ENCODE data around the gene HIPK2.
A peak's percentile ranks its signal among the peaks of the same experiment; 100 is the strongest.

HIPK2 gene

GRCh38 chr7:139750459-139751095, 27.2 kb downstream of the HIPK2 start:
- DNase-seq: no peak

DNA sequence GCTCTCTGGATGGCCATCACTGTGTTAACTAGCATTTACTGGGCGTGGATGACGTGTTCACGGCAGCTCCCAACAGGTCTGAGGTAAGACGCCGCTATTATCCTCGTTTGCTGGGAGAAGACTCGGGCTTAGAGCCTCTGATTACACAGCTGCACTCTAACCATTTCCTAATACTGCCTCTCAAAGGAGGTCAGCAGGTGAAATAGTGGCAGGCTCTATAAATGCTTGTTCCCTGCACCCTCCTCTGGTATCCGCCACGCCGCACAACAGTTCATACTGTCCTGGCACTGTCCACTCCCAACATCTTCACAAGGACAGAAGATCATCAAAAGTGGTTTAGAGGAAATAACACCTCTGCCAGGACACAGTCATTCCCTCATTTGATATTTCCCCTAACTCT, 28.3 kb downstream of the HIPK2 start:
- no peak for DNase-seq

DNA sequence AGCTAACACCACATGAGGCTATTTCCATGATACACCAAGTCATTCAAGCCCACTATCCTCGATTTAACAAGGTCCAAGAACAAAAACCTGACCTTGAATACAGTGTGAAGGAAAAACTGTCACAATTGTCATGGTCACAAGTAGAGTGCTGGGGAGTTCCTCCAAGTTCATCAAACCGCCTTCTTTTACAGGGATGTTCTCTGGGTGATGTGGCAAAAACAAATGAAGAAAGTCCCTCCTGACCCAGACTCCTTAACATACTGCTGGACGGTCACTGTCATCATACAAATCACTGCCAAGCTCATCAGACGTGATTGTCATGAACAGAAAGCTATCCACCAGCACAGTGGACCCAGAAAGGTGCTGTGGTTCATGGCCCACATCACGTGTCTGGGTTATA, 28.9 kb downstream of the HIPK2 start:
- DNase-seq: no peak

GRCh38 chr7:139748373-139748765, 29.4 kb downstream of the HIPK2 start:
- no peak for DNase-seq

GRCh38 chr7:139747662-139748372, 30.0 kb downstream of the HIPK2 start:
- DNase-seq: no peak

DNA sequence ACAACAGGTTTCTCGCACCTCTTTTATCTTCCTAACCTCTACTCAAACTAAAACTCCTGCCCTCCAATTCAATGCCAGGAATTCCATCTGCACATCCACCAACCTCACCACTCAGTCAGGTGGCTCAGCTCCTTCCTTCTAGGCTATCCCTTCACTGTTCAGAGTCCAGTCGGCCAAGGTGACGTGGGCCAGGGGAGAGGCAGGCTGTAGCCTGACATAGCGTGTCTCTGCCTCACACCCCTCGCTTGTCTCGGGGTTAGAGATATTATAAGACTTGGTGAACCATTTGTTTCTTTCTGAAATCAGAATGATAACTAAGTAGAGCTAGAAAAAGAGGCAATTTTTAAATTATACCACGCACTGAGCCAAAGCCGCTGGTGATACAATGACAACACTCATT, 31.1 kb downstream of the HIPK2 start:
- no peak for DNase-seq

DNA sequence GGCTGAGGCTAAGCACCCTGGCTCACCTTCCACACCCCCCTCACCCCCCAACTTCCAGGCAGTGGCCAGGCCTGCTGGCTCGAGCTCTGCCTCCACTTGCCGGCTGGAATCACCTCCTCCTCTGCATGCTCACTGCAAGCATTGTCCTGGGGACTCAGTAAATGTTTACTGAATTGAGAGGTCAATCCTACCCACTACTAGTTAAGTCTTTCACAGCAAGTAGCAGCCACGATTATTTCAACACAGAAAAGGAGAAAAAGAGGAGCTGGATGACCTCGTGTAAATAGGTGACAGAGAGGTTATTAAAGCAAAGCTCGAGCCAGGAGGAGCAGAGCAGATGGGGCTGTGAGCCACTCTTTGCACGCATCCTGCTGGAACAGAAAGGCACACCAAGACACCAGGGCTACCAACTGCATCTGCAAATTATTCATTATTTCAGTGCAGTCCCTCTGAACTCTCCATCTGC, 32.1 kb downstream of the HIPK2 start:
- DNase-seq: no peak

DNA sequence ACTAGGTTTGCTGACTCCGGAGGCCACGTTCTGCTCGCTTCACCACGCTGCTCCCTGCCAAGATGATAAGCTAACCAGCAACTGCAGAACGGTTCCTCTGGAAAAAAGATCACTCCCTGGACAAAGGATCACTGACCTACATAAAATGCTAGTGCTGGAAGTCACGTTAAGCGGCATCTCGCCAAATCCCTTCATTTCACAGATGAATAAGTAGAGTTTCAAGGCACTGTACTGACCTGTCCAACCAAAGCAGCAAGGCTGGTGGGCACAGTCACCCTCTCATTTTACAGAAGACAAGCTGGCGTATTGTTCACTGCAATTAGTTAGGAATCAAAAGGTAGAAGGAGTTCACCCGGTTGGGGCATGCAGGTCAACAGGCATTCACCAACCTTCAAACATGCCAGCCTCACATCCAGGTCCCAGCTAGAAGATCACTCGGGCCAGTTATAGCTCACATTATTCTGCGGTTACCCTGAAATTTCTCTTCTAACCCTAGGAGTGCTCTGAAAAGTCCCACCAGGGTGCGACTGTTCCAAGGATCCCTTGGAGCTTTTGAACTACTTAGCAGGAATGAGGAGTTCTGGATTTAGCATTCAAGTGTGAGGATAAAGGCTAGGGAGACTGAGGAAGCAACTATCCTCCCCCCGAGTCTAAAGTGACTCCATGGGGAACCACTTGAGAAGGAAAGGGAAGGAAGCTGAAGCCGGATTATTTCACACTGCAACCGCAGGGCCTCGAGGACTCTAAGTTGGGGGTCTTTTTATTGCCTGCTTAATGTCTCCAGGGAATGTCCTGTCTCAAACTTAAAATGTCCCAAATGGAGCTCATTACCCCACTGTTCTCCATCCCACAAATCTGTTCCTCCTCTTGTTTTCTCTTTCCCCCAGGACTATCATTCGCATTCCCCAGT, 32.8 kb downstream of the HIPK2 start:
- DNase-seq: no peak

DNA sequence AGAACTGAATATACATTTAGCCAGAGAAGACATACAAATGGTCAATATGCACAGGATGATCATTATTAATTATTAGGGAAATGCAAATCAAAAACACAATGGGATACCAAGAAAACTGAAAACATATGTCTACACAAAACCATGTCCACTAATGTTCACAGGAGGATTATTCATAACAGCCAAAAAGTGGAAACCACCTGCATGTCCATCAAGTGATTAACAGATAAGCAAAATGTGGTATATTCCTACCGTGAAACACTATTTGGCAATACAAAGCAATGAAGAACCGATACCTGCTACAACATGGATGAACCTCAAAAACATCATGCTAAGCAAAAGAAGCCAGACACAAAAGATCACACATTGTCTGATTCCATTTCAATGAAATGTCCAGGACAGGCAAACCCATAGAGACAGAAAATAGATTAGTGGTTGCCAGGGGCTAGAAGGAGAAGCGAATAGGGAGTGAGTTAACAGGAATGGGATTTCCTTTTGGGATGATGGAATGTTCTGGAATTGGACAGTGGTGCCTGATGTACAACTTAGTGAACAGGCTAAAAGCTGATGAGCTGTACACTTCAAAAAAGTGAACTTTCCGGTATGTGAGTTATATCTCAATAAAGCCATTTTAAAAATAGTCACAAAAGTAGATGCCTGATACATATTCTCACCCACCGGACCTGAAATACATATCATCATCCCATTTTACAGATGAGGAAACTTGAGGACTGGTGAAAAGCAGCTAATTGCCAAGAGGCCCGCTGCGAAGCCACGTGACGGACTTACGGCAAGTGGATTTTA, 33.6 kb downstream of the HIPK2 start:
- DNase-seq: no peak

GRCh38 chr7:139743267-139743966, 34.4 kb downstream of the HIPK2 start:
- DNase-seq: no peak

DNA sequence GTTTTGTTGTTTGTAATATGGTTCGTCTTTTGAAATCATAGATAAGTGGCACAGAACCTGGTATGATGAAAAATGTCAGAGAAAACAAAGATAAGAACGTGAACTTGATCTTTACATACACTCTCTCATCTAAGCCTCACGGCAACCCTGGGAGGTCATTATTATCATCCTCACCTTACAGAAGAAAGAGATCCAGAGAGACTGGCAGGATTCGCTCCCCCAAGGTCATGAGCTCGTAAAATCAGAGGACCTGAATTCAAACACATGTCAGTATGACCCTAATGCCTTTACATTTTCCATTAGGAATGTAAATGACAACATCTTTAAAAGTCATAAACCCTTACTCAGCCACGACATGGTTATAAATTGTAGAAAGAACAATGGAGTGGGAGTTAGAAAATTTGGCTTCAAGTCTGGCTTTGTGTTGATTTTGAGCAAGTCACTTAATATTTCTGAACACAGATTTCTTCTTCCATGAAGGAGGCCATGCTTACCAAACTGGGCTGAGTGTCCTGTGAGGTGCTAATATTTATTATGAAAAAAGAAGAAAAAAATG, 35.9 kb downstream of the HIPK2 start:
- no peak for DNase-seq

GRCh38 chr7:139741239-139741638, 36.6 kb downstream of the HIPK2 start:
- DNase-seq: no peak

GRCh38 chr7:139739863-139740597, 37.8 kb downstream of the HIPK2 start:
- no peak for DNase-seq

- no peak for DNase-seq
These were observed 39.0 kb downstream of the HIPK2 start for GRCh38 chr7:139738772-139739171.

GRCh38 chr7:139738101-139738489, 39.7 kb downstream of the HIPK2 start:
- DNase-seq: no peak

DNA sequence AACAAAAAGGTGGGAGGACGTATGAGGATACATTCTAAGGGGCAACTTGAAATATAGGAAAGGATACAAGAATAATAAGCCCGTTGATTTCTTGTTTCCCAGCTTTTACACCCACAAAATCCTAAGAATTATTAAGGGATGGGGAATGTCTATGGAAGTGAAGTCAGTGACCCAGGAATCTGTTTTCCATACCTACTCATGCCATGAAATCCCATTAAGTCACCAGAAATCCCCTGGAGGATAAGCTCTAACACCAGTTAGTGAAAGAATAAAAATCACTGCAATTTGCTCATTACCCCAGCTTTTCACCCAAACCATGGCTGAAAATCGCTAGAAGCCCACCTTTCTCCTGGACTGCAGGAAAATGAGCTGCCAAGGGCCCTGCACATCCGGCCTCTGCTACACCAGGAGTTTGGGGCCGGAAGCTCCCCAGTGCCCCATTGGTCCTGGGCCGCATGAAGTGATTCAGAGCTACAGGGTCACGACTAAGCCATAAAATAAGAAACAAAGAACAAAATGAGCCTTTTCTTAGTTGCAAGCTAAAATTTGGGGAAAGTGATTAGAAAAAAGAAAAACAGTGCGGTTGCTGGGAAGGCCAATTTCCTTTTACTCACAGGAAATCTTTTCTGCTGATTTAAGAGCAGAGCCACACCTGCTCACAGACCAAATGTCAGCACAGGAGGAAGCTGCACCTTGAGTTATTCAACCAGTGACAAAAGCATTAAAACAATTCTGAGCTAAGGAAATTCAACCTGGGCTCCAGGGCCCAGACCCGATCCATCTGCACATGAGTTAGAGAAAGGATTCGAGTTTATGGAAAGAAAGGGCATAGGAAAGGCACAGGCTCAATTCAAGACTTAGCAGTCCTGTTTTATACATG, 40.3 kb downstream of the HIPK2 start:
- DNase-seq: peak; percentile 22

GRCh38 chr7:139735912-139736595, 41.7 kb downstream of the HIPK2 start:
- DNase-seq: no peak

GRCh38 chr7:139735466-139735865, 42.3 kb downstream of the HIPK2 start:
- DNase-seq: no peak

DNA sequence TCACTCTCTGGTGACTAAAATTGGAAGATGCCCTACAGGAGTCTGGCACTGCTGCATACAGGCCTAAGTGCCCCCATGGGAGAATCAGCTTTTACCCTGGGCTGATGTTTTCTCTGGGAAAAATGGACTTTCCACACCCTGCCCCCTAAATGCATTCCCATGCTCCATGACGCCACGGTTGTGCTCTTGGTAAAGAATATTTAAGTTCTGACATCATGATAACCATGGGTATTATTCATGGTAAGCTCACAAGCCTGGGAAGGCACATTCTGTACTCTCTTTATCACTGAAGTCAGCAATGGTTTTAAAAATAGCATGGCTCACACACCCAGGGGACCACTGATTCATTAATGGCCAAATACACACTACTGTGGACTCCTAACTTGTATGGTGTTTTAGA, 43.4 kb downstream of the HIPK2 start:
- DNase-seq: no peak

Data from stimulated activated CD4-positive, alpha-beta T cell treated with anti-CD3 and anti-CD28 coated beads, Interleukin-1b, Interleukin-23, amount 100 ng/mL, for 48 hours (primary cell).